Left renal cortex interstitium (tissue), 4 donors: Measurements from ENCODE around the gene TTC17. TPM values are rescaled to one million over a fixed set of nuclear protein-coding genes. Genes with fewer than 3 reads are reported as not detected.
A peak's percentile ranks its signal among the peaks of the same experiment; 100 is the strongest.
"Not testable (repeated sequence)": the region's sequence is repeated elsewhere in the genome, so short reads cannot be mapped to it uniquely, and the experiment has no call there.

Source experiments
- DNase-seq, 4 donors: peaks; one replicate each; pipeline ENCODE4 v3.0.0-alpha.2; 2013; ENCODE audit warnings: low read depth in 4 of 4, low spot score in 2 of 4, missing footprints in 1 of 4
- polyA plus RNA-seq, 4 donors: library from polyadenylated mRNA; unstranded; fragments of 120-200 nt; gene quantifications; one replicate each; pipeline ENCODE4 v1.2.1, GENCODE V29; 2013; ENCODE audit not compliant: insufficient read length in 4 of 4

The TTC17 gene
- polyA plus RNA-seq, 4 donors = 79.4 to 191 (median 126) TPM

GRCh38 chr11:43447151-43447550, 88.4 kb downstream of the TTC17 start:
- no peak for DNase-seq

- no peak for DNase-seq
These were observed 99.8 kb downstream of the TTC17 start for GRCh38 chr11:43458486-43458885.

DNA sequence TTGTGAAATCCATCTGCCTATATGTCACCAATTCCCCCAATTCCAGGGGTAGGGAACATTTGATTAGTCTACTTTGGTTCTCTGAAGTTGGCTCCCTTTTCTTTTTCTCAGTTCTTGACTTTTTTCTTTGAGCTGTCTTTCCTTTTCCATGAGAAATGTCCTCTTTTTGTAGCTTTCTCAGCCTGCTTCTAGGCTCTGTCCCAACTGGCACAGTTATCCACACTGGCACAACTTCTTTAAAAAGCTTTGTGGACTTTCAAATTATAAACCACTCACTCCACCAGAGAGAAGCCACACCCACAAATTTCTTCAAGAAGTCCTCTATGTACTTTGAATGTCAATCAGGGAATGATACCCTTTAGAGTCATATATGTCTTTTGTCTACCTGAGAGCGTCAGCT, 100.5 kb downstream of the TTC17 start:
- no peak for DNase-seq

DNA sequence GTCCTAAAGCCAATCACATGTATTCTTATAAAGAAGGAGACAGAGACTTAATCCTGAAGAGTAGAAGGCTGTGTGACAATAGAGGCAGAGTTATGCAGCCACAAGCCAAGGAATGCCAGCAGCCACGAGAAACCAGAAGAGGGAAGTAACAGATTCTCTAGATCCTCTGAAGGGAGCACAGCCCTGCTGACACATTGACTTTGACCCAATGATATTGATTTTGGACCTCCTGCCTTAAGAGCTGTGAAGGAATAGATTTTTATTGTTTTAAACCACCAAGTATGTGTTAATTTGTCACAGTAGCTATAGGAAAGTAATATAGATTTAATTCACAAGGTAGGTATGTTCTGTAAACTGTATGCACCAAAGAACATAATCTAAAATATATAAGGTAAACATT, 103.6 kb downstream of the TTC17 start:
- no peak for DNase-seq

DNA sequence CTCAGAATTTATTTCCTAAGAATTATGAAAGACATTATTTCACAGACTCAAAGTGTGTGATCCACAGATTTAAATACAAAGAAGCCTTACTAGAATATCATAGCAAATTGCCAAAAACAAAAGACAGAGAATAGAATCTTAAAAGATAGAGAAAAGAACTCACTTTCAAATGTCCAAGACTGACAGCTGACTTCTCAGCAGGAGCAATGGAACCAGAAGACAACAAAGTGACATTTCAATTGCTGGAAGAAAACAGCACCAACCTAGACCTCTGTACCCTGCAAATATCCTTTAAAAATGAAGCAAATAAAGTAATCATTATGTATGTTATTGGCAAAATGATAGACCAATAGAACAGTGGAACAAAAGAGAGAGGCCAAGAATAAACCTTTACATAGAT, 109.2 kb downstream of the TTC17 start:
- DNase-seq = no peak

- DNase-seq = not testable (repeated sequence)
These were observed 118.8 kb downstream of the TTC17 start for GRCh38 chr11:43477491-43477890.

- DNase-seq = no peak
These were observed 127.4 kb downstream of the TTC17 start for GRCh38 chr11:43486141-43486540.

DNA sequence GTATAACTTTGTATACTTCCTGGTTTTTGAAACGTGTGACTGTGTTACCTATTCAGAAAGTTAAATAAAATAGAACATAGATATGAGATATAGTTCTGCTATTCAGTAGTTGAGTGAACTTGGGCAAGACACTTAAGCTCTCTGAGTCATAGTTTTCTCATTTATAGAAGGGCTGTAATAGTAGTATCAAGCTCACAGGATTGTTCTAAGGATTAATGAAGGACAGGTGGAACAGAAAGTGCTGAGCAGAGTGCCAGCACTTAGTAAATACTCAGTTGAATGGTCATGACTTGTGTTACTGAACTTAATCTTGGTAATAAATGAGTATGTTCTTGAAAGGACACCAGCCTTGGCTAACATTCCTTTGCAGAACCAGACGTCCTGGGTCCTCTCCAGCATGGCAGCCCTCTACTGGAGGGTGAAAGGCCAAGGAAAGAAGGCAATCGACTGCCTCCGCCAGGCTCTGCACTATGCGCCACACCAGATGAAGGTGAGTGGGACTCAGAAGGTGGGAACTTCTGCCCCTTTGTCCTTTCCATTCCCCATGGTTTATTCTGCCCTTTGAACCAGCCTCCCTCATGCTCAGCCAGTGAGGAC, 131.2 kb downstream of the TTC17 start:
- DNase-seq = no peak

- DNase-seq = no peak
These were observed 134.0 kb downstream of the TTC17 start for GRCh38 chr11:43492701-43493100.

DNA sequence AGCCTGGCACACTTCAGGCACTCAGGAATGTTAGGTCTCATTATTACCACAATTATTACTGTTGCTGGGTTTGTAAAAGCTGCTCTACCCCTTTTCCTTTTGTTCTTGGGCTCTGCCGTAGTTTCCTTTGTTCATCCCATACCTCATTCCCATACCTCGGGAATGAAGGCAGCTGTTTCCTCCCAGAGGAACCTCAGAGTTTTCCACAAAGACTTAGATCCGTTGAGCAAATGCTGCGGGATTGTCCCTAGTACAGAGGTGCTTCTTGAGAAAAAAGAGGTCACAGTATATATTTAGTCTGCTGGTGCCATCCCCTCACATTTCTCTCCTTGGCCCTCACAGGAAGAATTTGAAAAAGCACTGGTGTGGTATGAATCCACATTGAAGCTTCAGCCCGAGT, 134.7 kb downstream of the TTC17 start:
- no peak for DNase-seq

- DNase-seq = no peak
These were observed 138.4 kb downstream of the TTC17 start for GRCh38 chr11:43497144-43497543.

GRCh38 chr11:43498561-43498960, 139.8 kb downstream of the TTC17 start:
- DNase-seq = no peak

DNA sequence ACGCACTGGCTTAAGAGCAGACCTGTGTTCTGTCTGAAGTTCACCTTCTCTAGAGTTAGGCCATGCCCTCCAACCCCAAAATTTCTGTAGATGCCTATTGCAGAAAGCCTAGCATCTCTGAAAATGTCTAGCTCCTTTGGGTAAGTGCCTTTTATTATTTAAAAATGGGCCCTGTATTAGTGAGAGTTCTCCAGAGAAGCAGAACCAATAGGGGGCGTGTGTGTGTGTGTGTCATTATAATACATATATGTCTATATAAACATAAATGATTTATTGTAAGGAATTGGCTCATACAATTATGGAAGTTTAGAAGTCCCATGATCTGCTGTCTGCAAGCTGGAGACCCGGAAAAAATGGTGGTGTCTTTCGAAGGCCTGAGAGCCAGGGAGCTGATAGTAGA, 144.7 kb downstream of the TTC17 start:
- no peak for DNase-seq

- peak in 1 of 4 donors; percentile 1 for DNase-seq
These were observed 145.7 kb downstream of the TTC17 start for GRCh38 chr11:43504316-43504950.

GRCh38 chr11:43505171-43505570, 146.5 kb downstream of the TTC17 start:
- DNase-seq = no peak

GRCh38 chr11:43507171-43507570, 148.5 kb downstream of the TTC17 start:
- no peak for DNase-seq

DNA sequence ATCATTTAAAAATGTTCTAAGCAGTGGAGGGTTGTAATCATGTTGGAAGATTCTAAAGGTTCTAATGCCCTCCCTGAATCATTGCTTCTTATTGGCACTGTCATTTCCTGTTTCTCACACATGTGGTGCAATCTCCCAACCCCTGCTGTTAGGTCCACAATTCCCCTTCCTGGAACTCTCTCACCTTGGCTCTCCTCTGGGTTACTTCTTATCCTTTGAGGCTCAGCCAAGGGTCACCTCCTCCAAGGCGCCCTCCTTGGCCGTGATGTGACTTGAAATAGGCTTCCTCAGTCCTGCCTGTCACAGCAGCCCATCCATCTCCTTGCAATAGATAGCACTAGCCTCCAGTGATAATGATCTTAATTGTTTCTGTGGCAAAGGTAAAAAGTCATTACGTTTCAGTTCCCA, 149.8 kb downstream of the TTC17 start:
- no peak for DNase-seq

GRCh38 chr11:43511959-43512358, 153.2 kb downstream of the TTC17 start:
- DNase-seq = no peak

- no peak for DNase-seq
These were observed 156.4 kb downstream of the TTC17 start for GRCh38 chr11:43515090-43515489.

GRCh38 chr11:43516316-43516850, 157.7 kb downstream of the TTC17 start:
- DNase-seq = no peak

- DNase-seq = no peak
These were observed 158.8 kb downstream of the TTC17 start for GRCh38 chr11:43517518-43517917.

GRCh38 chr11:43518408-43519160, 159.9 kb downstream of the TTC17 start:
- DNase-seq = no peak
